ENCODE results near the gene RXRA. TPM values are rescaled to one million over a fixed set of nuclear protein-coding genes. Genes with fewer than 3 reads are reported as not detected.

Gene RXRA
- total and polyA plus RNA-seq, 10 of the 15 experiments (the other 5 are each of a cell fraction or from before 2014, with no cell fraction given): 0.89 to 36.8 (median 11.1) TPM

DNA sequence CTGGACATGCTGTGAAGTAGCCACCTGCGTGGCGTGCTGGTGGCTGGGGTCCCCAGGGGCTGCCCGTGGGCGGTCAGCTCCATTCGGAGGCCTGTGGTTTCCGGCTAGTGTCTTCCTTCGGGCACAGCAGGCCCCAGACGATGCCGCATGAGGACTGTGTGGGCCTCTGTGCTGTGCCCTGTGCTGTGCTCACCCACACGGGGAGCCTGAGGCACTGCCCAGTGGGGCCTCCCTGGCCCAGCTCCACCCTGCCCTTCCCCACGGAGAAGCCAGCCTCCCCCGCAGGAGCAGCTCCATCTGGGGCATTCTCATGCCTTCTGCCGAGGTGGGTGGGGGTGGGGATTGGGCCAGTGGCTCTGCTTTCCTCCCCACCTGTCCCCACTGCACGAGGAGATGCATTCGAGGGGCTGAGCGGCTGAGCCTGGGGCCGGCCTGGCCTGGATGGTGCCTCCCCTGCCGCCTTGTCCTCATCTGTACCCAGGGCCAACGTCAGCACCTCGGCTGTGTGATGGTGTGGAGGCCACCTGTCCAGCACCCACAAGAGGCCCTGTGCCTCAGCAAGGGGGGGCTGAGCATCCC, 24.2 kb downstream of the RXRA start (continued):
- TF ChIP-seq, protein P1, sequence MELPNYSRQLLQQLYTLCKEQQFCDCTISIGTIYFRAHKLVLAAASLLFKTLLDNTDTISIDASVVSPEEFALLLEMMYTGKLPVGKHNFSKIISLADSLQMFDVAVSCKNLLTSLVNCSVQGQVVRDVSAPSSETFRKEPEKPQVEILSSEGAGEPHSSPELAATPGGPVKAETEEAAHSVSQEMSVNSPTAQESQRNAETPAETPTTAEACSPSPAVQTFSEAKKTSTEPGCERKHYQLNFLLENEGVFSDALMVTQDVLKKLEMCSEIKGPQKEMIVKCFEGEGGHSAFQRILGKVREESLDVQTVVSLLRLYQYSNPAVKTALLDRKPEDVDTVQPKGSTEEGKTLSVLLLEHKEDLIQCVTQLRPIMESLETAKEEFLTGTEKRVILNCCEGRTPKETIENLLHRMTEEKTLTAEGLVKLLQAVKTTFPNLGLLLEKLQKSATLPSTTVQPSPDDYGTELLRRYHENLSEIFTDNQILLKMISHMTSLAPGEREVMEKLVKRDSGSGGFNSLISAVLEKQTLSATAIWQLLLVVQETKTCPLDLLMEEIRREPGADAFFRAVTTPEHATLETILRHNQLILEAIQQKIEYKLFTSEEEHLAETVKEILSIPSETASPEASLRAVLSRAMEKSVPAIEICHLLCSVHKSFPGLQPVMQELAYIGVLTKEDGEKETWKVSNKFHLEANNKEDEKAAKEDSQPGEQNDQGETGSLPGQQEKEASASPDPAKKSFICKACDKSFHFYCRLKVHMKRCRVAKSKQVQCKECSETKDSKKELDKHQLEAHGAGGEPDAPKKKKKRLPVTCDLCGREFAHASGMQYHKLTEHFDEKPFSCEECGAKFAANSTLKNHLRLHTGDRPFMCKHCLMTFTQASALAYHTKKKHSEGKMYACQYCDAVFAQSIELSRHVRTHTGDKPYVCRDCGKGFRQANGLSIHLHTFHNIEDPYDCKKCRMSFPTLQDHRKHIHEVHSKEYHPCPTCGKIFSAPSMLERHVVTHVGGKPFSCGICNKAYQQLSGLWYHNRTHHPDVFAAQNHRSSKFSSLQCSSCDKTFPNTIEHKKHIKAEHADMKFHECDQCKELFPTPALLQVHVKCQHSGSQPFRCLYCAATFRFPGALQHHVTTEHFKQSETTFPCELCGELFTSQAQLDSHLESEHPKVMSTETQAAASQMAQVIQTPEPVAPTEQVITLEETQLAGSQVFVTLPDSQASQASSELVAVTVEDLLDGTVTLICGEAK (IDR thresholded peaks at IDR 0.05; ENCODE audit: borderline replicate concordance): no peak
- TF ChIP-seq MXI1 (IDR thresholded peaks at IDR 0.05; ENCODE audit: low read depth, low read length) (no peak), BRCA1 (IDR thresholded peaks at IDR 0.05; ENCODE audit: low read depth, low read length) (no peak), NRF1 (conservative IDR thresholded peaks at IDR 0.05; ENCODE audit: low read depth, low read length) (no peak), SP1 (IDR thresholded peaks at IDR 0.05; ENCODE audit: low read depth, low read length) (no peak), YBX1 (IDR thresholded peaks at IDR 0.05) (no peak), MTA2 (IDR thresholded peaks at IDR 0.05; ENCODE audit: low read depth) (no peak), CBFB (IDR thresholded peaks at IDR 0.05; ENCODE audit: low read depth) (no peak), CHD1 (IDR thresholded peaks at IDR 0.05; ENCODE audit: low read depth, low read length) (no peak)
- TF ChIP-seq, protein P2, sequence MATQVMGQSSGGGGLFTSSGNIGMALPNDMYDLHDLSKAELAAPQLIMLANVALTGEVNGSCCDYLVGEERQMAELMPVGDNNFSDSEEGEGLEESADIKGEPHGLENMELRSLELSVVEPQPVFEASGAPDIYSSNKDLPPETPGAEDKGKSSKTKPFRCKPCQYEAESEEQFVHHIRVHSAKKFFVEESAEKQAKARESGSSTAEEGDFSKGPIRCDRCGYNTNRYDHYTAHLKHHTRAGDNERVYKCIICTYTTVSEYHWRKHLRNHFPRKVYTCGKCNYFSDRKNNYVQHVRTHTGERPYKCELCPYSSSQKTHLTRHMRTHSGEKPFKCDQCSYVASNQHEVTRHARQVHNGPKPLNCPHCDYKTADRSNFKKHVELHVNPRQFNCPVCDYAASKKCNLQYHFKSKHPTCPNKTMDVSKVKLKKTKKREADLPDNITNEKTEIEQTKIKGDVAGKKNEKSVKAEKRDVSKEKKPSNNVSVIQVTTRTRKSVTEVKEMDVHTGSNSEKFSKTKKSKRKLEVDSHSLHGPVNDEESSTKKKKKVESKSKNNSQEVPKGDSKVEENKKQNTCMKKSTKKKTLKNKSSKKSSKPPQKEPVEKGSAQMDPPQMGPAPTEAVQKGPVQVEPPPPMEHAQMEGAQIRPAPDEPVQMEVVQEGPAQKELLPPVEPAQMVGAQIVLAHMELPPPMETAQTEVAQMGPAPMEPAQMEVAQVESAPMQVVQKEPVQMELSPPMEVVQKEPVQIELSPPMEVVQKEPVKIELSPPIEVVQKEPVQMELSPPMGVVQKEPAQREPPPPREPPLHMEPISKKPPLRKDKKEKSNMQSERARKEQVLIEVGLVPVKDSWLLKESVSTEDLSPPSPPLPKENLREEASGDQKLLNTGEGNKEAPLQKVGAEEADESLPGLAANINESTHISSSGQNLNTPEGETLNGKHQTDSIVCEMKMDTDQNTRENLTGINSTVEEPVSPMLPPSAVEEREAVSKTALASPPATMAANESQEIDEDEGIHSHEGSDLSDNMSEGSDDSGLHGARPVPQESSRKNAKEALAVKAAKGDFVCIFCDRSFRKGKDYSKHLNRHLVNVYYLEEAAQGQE (IDR thresholded peaks at IDR 0.05; ENCODE audit: low read depth, low read length): no peak

Measured in GM12878 (cell line).